GM12878 (cell line): ENCODE data around the gene TGFB1. TPM values are rescaled to one million over a fixed set of nuclear protein-coding genes. Genes with fewer than 3 reads are reported as not detected.

ENCODE experiments used
- BCLAF1 ChIP-seq: fragments of 450-650 bp; IDR thresholded peaks from 2 replicates; pipeline ENCODE4 v1.6.1; 2017; ENCODE audit warnings: antibody characterized with exemption, mild to moderate bottlenecking, moderate library complexity
- EGR1 ChIP-seq, 2 experiments: IDR thresholded peaks; 1 replicate in 1 of 2; 2 replicates in 1 of 2; pipeline ENCODE4 v1.6.1; 2011 to 2012; ENCODE audit warnings: low read depth in 2 of 2, low read length in 2 of 2, borderline replicate concordance in 1 of 2, mild to moderate bottlenecking in 1 of 2, moderate library complexity in 1 of 2
- EP300 ChIP-seq, 2 experiments: fragments of 150-350 bp in 1 of 2; IDR thresholded peaks; 2 replicates each; pipeline ENCODE4 v1.6.1; 2011 to 2012; ENCODE audit warnings: low read depth in 2 of 2, low read length in 2 of 2, borderline replicate concordance in 1 of 2, improper control_type of control experiment in 1 of 2, inconsistent platforms in 1 of 2; ENCODE audit not compliant: control insufficient read depth in 1 of 2
- ETV6 ChIP-seq, 2 experiments: fragments of 450-650 bp in 1 of 2; IDR thresholded peaks in 1 of 2; conservative IDR thresholded peaks in 1 of 2; 2 replicates each; pipeline ENCODE4 v1.6.1; 2014; ENCODE audit warnings: antibody characterized with exemption in 1 of 2, borderline replicate concordance in 1 of 2, low read depth in 1 of 2, mild to moderate bottlenecking in 1 of 2, moderate library complexity in 1 of 2
- HCFC1 ChIP-seq: fragments of 150-350 bp; IDR thresholded peaks from 2 replicates; pipeline ENCODE4 v1.6.1; 2014; ENCODE audit warnings: low read length
- MEF2A ChIP-seq: IDR thresholded peaks from 2 replicates; pipeline ENCODE4 v1.6.1; 2011; ENCODE audit warnings: low read depth, mild to moderate bottlenecking, low read length, moderate library complexity; ENCODE audit not compliant: insufficient read depth
- MTA3 ChIP-seq: IDR thresholded peaks from 2 replicates; pipeline ENCODE4 v1.6.1; 2012; ENCODE audit warnings: low read length, inconsistent platforms, borderline replicate concordance
- PAX5 ChIP-seq: IDR thresholded peaks from 2 replicates; pipeline ENCODE4 v1.6.1; 2011; ENCODE audit warnings: low read depth, low read length, borderline replicate concordance
- POU2F2 ChIP-seq: IDR thresholded peaks from 3 replicates; pipeline ENCODE4 v1.6.1; 2011; ENCODE audit warnings: low read depth, mild to moderate bottlenecking, low read length, borderline replicate concordance
- RAD51 ChIP-seq: fragments of 450-650 bp; IDR thresholded peaks from 2 replicates; pipeline ENCODE4 v1.6.1; 2016; ENCODE audit warnings: moderate library complexity, mild to moderate bottlenecking, inconsistent platforms
- SIX5 ChIP-seq: IDR thresholded peaks from 2 replicates; pipeline ENCODE4 v1.6.1; 2011; ENCODE audit warnings: mild to moderate bottlenecking, low read depth, low read length, moderate library complexity; ENCODE audit not compliant: severe bottlenecking
- SMAD5 ChIP-seq: IDR thresholded peaks from 2 replicates; pipeline ENCODE4 v1.6.1; 2016; ENCODE audit warnings: antibody characterized with exemption, low read depth
- SMC3 ChIP-seq: IDR thresholded peaks from 2 replicates; pipeline ENCODE4 v1.6.1; 2011; ENCODE audit warnings: low read length, improper control_type of control experiment, borderline replicate concordance
- TAF1 ChIP-seq: IDR thresholded peaks from 2 replicates; pipeline ENCODE4 v1.6.1; 2011; ENCODE audit warnings: mild to moderate bottlenecking, low read depth, low read length, borderline replicate concordance
- ZBED1 ChIP-seq: IDR thresholded peaks from 2 replicates; pipeline ENCODE4 v1.6.1; 2016; ENCODE audit warnings: borderline replicate concordance
- ZBTB40 ChIP-seq: fragments of 450-650 bp; IDR thresholded peaks from 2 replicates; pipeline ENCODE4 v1.6.1; 2016; ENCODE audit warnings: mild to moderate bottlenecking, moderate library complexity, borderline replicate concordance
- ZNF24 ChIP-seq: fragments of 450-650 bp; IDR thresholded peaks from 2 replicates; pipeline ENCODE4 v1.6.1; 2017; ENCODE audit warnings: antibody characterized with exemption, mild to moderate bottlenecking
- ZNF384 ChIP-seq: IDR thresholded peaks from 2 replicates; pipeline ENCODE4 v1.6.1; 2012; ENCODE audit warnings: low read depth, mild to moderate bottlenecking, low read length, improper control_type of control experiment, borderline replicate concordance
- polyA plus RNA-seq, 11 experiments: library from polyadenylated mRNA; depleted of rRNA in 4 of 11; unstranded in 6 of 11; stranded (reverse) in 5 of 11; fragments of >200 nt; fragmentation: Nextera tagmentation in 4 of 11; fragmentation: Illumina TruSeq in 1 of 11; extraction: Ambion mirVana in 4 of 11; extraction: Trizol in 1 of 11; gene quantifications; 1 replicate in 1 of 11; 2 replicates in 10 of 11; pipeline versions ENCODE4 v1.2.1 to v1.2.3, GENCODE V29; 2011 to 2016; ENCODE audit warnings: inconsistent platforms in 2 of 11, missing spikeins in 2 of 11, low read depth in 1 of 11
- total RNA-seq, 4 experiments: library from RNA; depleted of rRNA in 3 of 4; stranded (reverse); fragments of >200 nt in 3 of 4; fragmentation: Illumina TruSeq in 1 of 4; extraction: Trizol in 1 of 4; gene quantifications; 2 replicates each; pipeline versions ENCODE4 v1.2.1 to v1.2.3, GENCODE V29; 2013 to 2021
- TF ChIP-seq, protein P1 (sequence below): fragments of 450-650 bp; conservative IDR thresholded peaks from 2 replicates; pipeline ENCODE4 v1.6.1; 2017; ENCODE audit warnings: mild to moderate bottlenecking, moderate library complexity

TGFB1 gene
- total and polyA plus RNA-seq, 10 of the 15 experiments (the other 5 are each of a cell fraction or from before 2014, with no cell fraction given) = 0.23 to 120 (median 10.9) TPM

DNA sequence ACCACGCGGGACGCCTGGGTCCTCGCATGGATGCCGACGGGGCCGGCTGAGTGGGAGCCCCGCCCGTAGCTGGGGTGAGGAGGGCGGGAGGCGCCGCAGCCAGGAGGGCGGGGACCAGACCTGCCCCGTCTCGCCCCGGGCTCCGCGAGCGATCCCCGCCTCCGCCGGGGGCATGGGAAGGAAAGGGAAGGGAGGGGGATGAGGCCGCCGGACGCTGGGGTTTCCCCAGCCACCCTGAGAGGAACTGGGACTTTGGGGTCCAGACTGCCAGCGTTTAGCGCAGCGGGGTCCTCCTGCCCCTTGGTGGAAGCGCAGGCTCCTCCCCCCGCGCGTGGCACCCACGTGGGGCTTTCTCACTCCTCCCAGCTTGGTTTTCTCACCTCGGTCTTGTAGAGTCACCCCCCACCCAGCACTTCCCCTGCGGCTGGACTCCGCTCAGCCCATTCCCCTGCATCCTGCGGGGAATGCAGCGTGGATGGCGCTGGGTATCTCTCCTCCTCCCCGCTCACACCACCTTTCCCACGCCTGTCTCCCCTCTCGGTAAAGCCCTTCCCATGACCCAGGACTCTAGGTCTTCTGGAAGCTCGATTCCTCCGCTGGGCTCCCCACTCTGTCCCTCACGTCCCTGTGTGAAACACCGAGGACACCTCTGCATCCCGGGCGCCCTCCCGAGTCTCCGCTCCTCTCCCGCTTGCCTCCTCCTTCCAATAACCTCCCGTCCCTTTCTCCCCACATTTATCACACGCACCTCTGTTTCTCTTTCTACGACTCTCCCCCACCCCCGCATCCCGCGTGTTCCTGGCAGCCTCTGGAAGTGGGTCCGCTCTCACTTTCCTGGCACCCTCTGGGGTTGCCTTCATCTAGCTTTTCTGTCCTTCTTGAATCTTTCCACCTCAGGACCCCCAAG is 2.1 kb downstream of the TGFB1 start (continued):
- no peak for TF ChIP-seq EP300 (IDR thresholded peaks at IDR 0.05; ENCODE audit: borderline replicate concordance in 1 of 2, control insufficient read depth in 1 of 2, low read depth in 2 of 2, low read length in 2 of 2)
- no peak for TF ChIP-seq ZBED1
- TF ChIP-seq SMAD5 = no peak
- TF ChIP-seq BCLAF1 = no peak
- TF ChIP-seq MEF2A = no peak
- no peak for TF ChIP-seq HCFC1
- no peak for TF ChIP-seq ZNF24
- TF ChIP-seq, protein P1, sequence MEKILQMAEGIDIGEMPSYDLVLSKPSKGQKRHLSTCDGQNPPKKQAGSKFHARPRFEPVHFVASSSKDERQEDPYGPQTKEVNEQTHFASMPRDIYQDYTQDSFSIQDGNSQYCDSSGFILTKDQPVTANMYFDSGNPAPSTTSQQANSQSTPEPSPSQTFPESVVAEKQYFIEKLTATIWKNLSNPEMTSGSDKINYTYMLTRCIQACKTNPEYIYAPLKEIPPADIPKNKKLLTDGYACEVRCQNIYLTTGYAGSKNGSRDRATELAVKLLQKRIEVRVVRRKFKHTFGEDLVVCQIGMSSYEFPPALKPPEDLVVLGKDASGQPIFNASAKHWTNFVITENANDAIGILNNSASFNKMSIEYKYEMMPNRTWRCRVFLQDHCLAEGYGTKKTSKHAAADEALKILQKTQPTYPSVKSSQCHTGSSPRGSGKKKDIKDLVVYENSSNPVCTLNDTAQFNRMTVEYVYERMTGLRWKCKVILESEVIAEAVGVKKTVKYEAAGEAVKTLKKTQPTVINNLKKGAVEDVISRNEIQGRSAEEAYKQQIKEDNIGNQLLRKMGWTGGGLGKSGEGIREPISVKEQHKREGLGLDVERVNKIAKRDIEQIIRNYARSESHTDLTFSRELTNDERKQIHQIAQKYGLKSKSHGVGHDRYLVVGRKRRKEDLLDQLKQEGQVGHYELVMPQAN = 0 out of 2 replicates have a peak, but pooled peaks have one; percentile 6
- no peak for TF ChIP-seq ZBTB40
- TF ChIP-seq POU2F2 = no peak; the same call in 2 of the 3 replicates
- TF ChIP-seq PAX5 = peak; percentile 36; the same call in 1 of the 2 replicates
- peak; percentile 67; the same call in 1 of the 2 replicates for TF ChIP-seq TAF1
- TF ChIP-seq SMC3 = no peak
- TF ChIP-seq ZNF384 = no peak
- peak in 1 of 2 experiments; percentile 74; a peak in 2 of 3 replicates for TF ChIP-seq EGR1 (IDR thresholded peaks at IDR 0.05; ENCODE audit: borderline replicate concordance in 1 of 2, low read depth in 2 of 2, low read length in 2 of 2)
- no peak for TF ChIP-seq SIX5
- peak; percentile 85 for TF ChIP-seq RAD51
- no peak for TF ChIP-seq MTA3
- 0 out of 4 replicates have a peak, but pooled peaks of 1 of the 2 experiments have one; percentile 39 for TF ChIP-seq ETV6 (conservative IDR thresholded peaks at IDR 0.05 in 1 of 2, IDR thresholded peaks at IDR 0.05 in 1 of 2; ENCODE audit: borderline replicate concordance in 1 of 2, low read depth in 1 of 2)
